A549 (cell line): ENCODE results near the gene S100A10.

Experiments
- CBX8 ChIP-seq: fragments of 200-600 bp; sonication (generic); IDR thresholded peaks from 2 replicates; pipeline ENCODE4 v1.6.1; 2016
- CTCF ChIP-seq: fragments of >200 bp; sonication (Bioruptor Twin); formaldehyde crosslinking; IDR thresholded peaks from 3 replicates; pipeline ENCODE4 v1.5.1; 2016
- EP300 ChIP-seq, 2 experiments: fragments of >200 bp; sonication (Bioruptor Twin); formaldehyde crosslinking; IDR thresholded peaks; 2 replicates in 1 of 2; 3 replicates in 1 of 2; pipeline ENCODE4 v1.6.1; 2016 to 2017
- KDM1A ChIP-seq: fragments of 200-600 bp; sonication (generic); IDR thresholded peaks from 2 replicates; pipeline ENCODE4 v1.6.1; 2016; ENCODE audit warnings: low read depth, mild to moderate bottlenecking
- USF2 ChIP-seq: fragments of 450-650 bp; IDR thresholded peaks from 2 replicates; pipeline ENCODE4 v1.6.1; 2014; ENCODE audit warnings: antibody characterized with exemption

- no peak for TF ChIP-seq USF2
- no peak for TF ChIP-seq KDM1A
- TF ChIP-seq CTCF: no peak
- no peak for TF ChIP-seq CBX8
- TF ChIP-seq EP300 (IDR thresholded peaks at IDR 0.05): no peak
Measured at GRCh38 chr1:152007047-152007446, 13.4 kb upstream of the S100A10 start.
